ENCODE data around the gene BFSP1. TPM values are rescaled to one million over a fixed set of nuclear protein-coding genes. Genes with fewer than 3 reads are reported as not detected.

Gene BFSP1
- total and polyA plus RNA-seq, 2 experiments from 2014 or later, result 2.7 to 4.9 TPM

- Histone ChIP-seq H3K4me2 (no peak overlapping the region), H3K79me2 (replicated peaks; ENCODE audit: insufficient read depth) (no peaks in the 10 kb centered on the region), H3K27ac (ENCODE audit: low read depth) (no peak overlapping the region), H3K4me1 (ENCODE audit: insufficient read depth) (peaks cover 26% of the 10 kb centered on the region), H2AFZ (no peak overlapping the region), H4K20me1 (replicated peaks; ENCODE audit: insufficient read depth) (no peaks in the 10 kb centered on the region), H3F3A (replicated peaks; ENCODE audit: low read depth) (no peaks in the 10 kb centered on the region; the same call in 1 of the 2 replicates), H3K4me3 (no peak overlapping the region), H3K9me2 (ENCODE audit: insufficient read depth) (peaks cover 11% of the 10 kb centered on the region; the same call in 1 of the 2 replicates), H3K27me3 (ENCODE audit: insufficient read depth) (no peaks in the 10 kb centered on the region), H3K36me3 (ENCODE audit: insufficient read depth) (no peaks in the 10 kb centered on the region)
- H3K4me1 Mint-ChIP-seq, result peaks cover 24% of the 10 kb centered on the region
- H3K27me3 Mint-ChIP-seq (ENCODE audit: insufficient read depth, low read depth, poor library complexity), result peaks cover 3% of the 10 kb centered on the region
- TF ChIP-seq JUNB (IDR thresholded peaks at IDR 0.05; ENCODE audit: unreplicated experiment) (no peak), ZNF331 (CRISPR knock-in tag; IDR thresholded peaks at IDR 0.05; ENCODE audit: low read depth) (no peak), CREB1 (CRISPR knock-in tag; IDR thresholded peaks at IDR 0.05; ENCODE audit: low read depth) (no peak), ZNF462 (CRISPR knock-in tag; IDR thresholded peaks at IDR 0.05) (no peak)
- DNase-seq (ENCODE audit: low spot score) (no peak), ATAC-seq (no peak)
- no peaks in the 10 kb centered on the region; the same call in 2 of the 3 replicates for H3K9me3 Mint-ChIP-seq
- no peak overlapping the region for H3K27ac Mint-ChIP-seq
- H3K4me3 Mint-ChIP-seq, result no peak overlapping the region
- no peaks in the 10 kb centered on the region for H3K36me3 Mint-ChIP-seq (ENCODE audit: low read depth)
Observed at GRCh38 chr20:17560344-17561074, 29.3 kb upstream of the BFSP1 start.

GRCh38 chr20:17559338-17559737 lies 28.2 kb upstream of the BFSP1 start:
- H3K27me3 Mint-ChIP-seq (ENCODE audit: insufficient read depth, low read depth, poor library complexity), result peaks cover 3% of the 10 kb centered on the region
- no peaks in the 10 kb centered on the region for H3K36me3 Mint-ChIP-seq (ENCODE audit: low read depth)
- H3K4me3 Mint-ChIP-seq, result no peak overlapping the region
- Histone ChIP-seq H3K4me1 (ENCODE audit: insufficient read depth) (peaks cover 26% of the 10 kb centered on the region), H3F3A (replicated peaks; ENCODE audit: low read depth) (no peaks in the 10 kb centered on the region), H3K36me3 (ENCODE audit: insufficient read depth) (no peaks in the 10 kb centered on the region), H2AFZ (no peak overlapping the region), H3K9me2 (ENCODE audit: insufficient read depth) (peaks cover 11% of the 10 kb centered on the region; the same call in 1 of the 2 replicates), H3K27ac (ENCODE audit: low read depth) (0 out of 2 replicates have a peak overlapping the region, but pooled peaks have one; percentile 74), H3K4me2 (no peak overlapping the region), H3K4me3 (no peak overlapping the region), H4K20me1 (replicated peaks; ENCODE audit: insufficient read depth) (no peaks in the 10 kb centered on the region), H3K27me3 (ENCODE audit: insufficient read depth) (no peaks in the 10 kb centered on the region), H3K79me2 (replicated peaks; ENCODE audit: insufficient read depth) (no peaks in the 10 kb centered on the region)
- TF ChIP-seq EZH2 (IDR thresholded peaks at IDR 0.05; ENCODE audit: low read depth, unreplicated experiment) (no peak), REST (IDR thresholded peaks at IDR 0.05; ENCODE audit: unreplicated experiment) (no peak)
- ATAC-seq (no peak), DNase-seq (ENCODE audit: low spot score) (no peak)
- H3K9me3 Mint-ChIP-seq, result no peaks in the 10 kb centered on the region; the same call in 2 of the 3 replicates
- peaks cover 24% of the 10 kb centered on the region for H3K4me1 Mint-ChIP-seq
- no peak overlapping the region for H3K27ac Mint-ChIP-seq
